UCSD-AML1 (cell line): ENCODE results near the gene SPIC.
A peak's percentile ranks its signal among the peaks of the same experiment; 100 is the strongest.
"Not testable (repeated sequence)": the region's sequence is repeated elsewhere in the genome, so short reads cannot be mapped to it uniquely, and the experiment has no call there.

Source experiments
- DNase-seq: peaks from one replicate; lab custom pipeline; 2025; ENCODE audit not compliant: unreplicated experiment; lab: John Stamatoyannopoulos, UW

SPIC gene

DNA sequence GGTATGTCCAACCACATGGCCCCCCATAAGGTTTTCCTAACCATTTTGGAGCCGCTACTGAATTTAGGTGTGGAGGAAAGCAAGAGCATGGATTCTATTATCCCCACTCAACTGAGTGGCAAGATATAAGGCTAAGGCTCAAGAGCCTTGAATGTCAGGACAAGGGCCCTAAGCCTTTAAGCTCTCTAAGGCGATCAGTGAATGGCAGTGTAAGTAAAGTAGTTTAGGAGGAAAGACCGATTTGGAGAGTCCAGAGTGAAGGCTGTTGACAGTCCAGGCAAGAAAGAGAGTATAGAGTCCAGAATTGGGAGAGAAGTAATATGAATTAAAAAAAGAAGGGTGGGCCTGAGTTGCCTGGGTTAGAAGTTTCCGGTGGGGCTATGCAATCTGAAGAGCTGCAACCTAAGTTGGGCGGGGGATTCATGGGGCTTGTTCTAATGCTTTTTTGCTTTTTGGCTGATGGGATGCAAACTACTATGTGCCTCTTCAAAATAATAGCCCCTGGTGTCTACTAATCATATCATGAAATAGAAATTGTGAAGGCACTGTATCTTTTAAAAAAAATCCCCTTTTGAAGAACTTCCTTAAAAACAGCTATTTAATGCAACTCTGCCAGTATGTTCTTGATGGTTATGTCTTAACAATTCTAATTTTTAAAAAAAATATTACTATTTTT, at the start of gene SPIC:
TSS of gene SPIC (plus strand) at position 626 of the 676 bp plus-strand sequence. CDS start 1,569 bp downstream, outside the sequence.
- no peak for DNase-seq

DNA sequence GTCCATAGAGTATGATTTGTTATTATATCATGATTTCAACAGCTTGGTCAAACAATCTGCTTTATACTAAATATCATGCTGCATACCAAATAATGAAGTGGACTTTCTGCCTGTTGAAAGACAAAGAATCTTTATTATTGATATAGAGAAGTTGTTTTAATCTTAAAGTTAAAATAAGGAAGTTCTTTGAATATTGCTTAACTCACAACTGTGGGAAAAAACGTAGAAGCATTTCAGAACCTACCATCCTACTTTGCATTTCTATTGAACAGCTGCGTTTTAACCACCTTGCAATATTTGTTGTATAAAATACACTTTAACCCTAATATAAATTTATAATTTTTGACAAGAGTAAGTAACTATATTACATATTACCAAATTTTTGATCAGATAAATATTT, 44.7 kb upstream of the SPIC start:
- no peak for DNase-seq

DNA sequence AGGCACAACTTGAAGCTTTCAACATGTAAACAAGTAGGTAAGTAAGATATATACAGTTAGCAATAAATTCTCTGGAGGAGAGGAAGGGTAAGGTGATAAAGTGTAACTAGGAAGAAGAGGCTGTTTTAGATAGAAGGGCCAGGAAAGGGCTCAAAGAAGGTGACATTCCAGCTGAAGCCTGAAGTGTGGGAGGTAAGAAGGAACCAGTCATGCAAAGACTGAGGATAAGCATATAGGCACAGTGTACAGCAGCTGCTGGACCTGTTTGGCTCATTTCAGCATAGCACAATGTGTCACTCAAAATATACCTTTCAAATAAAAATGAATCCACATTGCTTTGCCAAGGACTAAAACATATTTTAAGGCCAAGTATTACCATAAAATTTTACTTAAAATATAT, 39.0 kb upstream of the SPIC start:
- no peak for DNase-seq

DNA sequence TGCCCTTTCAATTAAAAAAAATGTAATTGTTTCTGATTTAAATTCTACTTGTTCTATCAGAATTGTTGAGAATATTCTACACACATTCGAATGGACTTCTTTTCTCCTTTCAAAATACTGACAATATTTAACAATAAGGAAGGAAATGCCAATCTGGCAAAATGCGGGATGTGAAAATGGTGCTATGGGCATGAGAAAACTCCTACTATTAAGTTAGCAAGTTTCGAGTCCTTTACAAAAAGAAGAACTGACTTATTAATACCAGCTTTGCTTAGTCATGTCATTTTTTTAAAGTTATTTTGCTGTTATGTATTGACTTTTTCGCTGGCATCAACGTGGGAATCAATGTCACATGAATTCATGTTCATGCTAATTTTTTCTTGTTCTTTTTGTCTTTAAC, 35.9 kb upstream of the SPIC start:
- DNase-seq: no peak

DNA sequence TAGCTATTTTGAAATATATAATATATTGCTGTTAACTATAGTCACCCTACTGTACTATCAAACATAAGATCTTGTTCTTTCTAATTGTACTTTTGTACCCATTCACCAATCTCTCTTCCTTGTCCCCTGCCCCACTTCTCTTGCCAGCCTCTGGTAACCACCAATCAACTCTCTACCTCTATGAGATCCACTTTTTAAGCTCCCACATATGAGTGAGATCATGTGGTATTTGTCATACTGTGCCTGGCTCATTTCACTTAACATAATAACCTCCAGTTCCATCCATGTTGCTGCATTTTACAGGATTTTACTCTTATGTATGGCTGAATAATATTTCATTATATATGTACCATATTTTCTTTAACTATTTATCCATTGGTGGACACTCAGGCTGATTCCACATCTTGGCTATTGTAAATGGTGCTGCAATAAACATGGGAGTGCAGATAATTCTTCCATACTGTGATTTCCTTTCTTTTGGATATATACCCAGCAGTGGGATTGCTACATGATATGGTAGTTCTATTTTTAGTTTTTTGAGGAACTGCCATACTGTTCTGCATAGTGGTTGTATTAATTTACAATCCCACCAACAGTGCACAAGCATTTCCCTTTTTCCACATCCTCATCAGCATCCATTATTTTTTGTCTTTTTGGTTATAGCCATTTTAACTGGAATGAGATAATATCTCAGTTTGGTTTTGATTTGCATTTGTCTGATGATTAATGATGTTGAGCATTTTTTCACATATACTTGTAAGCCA, 33.5 kb upstream of the SPIC start:
- DNase-seq: no peak

DNA sequence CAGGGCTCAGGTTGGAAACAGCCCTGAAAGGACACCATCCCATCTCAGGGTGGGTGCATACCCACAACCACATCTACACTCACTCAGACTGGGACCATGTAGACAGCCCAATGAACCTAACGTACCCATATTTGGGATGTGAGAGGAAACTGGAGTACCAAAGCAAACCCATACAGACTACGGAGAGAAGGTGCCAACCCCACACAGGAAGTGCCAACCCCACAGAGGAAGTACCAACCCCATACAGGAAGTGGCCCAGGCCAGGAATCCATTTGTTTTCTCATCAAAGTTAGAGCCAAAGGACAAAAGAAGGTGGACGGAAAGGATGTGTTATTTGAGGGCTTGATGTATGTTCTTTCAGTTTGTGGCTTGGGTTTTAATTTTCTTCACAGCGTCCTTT, 19.5 kb upstream of the SPIC start:
- peak; percentile 33 for DNase-seq

DNA sequence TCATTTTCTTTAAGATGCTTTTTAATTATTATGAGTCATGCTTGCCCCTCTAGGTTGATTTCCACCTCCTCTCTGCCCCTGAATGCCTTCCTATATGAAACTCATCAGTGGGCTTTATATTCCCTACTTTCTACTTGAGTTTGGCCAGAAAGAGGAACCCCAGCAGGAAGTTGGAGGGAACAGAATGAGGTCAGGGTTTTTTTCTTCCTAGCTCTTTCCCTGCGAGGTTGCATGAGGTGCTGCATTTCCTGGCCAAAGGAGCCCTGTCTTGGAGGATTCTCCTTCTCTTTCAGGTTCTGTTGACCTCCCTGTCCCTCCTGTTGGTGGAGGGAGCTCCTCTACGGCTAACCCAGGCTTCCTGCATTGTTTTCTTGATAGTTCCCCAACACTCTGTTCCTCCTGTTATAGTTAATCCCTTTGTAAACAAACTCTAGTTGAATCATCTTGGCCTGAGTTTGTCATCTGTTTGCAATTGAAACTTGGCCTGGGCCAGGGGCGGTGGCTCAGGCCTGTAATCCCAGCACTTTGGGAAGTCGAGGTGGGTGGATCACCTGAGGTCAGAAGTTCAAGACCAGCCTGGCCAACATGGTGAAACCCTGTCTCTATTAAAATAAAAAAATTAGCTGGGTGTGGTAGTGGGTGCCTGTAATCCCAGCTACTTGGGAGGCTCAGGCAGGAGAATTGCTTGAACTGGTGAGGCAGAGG, 15.3 kb upstream of the SPIC start:
- DNase-seq: peak; percentile 30

DNA sequence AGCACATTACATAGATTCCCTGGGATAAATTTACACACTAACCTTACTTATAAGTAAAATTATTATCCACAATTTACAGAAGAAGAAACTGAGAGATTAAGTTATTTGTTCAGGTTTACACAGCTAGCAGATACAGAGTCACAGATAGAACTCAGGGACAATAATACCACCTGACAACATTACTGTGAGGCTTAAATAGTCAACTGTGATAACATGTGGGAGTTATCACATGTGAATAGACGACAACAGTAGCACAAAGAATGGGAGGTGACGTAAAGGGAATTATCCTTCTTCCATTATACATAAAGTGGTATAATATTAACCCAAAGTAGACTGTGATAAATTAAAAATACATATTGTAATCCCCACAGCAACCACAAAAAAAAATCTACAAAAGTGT, 6.2 kb upstream of the SPIC start:
- no peak for DNase-seq

DNA sequence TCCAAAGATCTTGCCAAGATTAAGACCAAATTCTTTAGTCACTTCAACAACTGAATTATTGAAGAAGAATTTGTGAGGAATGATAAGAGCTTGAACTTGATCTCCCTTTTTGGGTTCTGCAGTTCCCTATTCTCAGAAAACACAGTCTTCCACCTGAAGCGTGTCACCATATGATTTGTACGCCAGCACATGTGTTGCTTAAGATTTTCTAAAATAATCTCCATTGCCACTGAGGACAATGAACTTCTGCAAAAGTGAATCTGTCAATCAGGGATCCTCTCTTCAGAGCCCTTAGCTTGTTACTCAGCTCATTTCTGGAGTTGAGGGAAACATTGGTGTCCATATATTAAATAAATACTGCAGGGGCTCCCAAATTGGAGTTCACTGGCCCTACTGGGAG, 4.2 kb upstream of the SPIC start:
- no peak for DNase-seq

DNA sequence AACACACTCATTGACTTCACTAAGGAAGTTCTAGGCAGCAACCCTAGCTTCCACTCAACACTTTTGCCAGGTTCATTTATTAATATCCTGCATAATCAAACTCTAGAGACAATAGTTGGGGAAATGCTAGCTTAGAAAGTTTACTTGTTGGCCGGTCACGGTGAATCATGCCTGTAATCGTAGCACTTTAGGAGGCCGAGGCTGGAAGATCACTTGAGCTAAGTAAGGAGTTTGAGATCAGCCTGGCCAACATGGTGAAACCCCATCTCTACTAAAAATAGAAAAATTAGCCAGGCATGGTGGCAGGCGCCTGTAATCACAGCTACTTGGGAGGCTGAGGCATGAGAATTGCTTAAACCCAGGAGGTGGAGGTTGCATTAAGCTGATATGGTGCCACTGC, 3.3 kb upstream of the SPIC start:
- DNase-seq: not testable (repeated sequence)

DNA sequence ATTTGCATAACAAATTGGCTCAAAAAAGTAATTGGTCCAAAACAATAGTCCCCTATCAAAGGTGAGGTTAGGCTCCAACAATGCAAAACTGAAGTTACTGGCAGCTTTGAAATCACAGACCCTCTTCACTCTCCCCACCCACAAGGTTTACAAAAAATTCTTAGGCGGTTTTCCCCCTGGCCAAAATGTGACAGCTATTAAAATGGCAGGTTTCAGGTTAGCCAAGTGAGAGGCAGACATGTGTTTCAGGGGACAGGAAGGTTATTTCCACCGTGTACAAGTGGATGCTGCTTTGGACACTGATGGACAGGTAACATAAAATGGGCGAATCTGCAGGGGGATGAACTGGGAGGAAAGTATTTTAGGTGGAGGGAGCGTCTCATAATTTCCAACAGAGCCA, 888 bp upstream of the SPIC start:
- no peak for DNase-seq

DNA sequence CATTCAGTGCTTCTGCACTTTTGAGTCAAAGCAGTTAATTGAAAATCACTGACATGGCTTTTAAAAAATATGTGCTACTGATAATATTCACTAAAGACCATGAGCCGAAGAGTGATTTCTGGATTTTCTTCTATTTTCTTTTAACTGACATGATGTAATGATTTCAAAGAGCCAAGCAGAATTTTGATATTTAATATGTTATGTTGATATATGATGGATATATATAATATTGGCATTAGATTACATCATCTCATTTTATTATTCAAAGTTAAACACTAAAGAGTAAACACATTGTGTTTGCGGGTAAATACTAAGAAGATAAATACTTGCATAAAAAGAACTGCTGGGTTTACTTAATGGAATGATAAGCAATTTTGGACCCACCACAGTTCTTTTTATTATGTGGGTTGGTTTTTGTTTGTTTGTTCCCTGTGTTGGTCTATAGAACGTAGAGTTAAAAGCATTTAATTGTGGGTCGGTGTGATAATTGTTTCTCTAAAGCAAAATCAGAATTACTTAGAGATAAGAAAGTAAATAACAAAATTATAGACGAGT, 692 bp downstream of the SPIC start:
- no peak for DNase-seq

DNA sequence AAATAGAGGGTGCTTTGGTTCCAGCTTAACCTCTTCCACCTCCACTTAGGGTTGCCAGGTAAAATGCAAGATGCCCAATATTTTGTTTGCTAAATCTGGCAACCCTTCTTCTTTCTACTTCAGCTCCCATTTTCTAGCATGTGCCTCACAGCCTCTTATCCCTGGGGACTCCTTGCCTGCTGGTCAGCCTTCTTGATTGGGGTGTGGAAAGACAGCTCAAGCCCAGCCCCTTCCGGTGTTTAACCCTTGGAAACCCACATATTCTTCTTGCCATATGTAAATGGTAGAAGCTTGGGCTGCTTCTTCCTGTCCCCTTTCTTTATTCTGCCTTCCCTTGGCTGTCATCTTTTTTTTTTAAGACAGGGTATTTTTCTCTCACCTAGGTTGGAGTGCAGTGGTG, 5.7 kb downstream of the SPIC start:
- no peak for DNase-seq

DNA sequence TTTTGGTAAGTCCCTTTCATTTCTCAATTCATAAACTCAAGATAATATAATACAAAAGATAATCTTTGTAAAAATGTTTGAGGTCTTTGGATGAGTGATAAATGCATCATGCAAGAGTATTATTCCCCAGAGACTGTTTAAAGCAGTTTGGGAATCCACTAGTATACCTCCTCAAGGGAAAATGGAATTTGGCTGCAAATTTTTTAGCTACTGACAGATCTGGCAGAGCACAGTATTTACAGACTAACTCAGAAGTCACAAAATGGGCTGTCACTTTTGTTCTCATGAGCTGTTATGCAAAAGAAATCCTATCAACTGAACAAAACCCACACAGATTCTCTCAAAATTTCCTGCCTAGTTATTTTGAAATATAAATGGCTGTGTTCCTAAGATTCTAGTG, 9.9 kb downstream of the SPIC start:
- DNase-seq: no peak

DNA sequence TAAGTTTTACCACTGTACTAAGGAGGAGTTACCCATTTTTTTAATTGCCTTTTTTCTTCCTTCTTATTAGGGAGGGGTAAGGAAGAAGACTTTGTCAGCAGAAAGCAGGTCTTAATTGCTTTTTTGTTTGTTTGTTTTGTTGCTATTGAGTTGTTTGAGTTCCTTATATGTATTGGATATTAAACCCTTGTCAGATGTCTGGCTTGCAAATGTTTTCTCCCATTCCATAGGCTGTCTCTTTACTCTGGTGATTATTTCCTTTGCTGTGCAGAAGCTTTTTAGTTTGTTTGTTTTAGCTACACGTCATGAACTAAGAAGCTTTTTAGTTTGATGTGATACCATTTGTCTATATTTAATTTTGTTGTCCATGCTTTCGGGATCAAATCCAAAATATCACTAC, 13.3 kb downstream of the SPIC start:
- no peak for DNase-seq

DNA sequence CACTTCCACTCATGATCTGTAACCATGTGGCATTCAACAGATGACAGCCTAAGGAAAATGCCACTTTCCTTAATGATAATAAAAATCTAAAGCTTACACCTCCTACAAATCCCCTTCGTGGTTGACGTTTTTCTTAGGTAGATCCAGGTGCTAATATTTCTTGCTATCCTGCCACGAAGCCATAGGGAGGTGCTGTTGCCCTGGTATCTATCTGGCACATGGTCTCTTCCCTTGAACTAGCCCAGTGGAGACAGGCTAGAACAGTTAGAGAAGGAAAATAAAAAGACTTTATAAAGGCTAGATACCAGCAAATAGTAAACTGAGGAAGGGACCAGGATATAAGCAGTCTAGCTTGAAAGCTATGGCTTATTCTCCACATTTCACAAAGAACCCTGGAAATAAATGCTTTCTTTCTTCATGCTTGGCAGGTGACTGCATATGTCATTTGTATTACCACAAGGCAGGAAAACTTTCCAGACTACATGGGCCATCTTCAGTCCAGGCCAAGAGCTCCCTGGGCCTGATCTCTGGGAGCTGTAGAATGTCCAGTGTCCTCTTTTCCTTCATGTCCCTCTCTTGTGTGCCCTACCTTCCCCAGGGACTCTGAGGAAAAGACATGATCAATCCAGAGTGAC, 15.3 kb downstream of the SPIC start:
- no peak for DNase-seq

DNA sequence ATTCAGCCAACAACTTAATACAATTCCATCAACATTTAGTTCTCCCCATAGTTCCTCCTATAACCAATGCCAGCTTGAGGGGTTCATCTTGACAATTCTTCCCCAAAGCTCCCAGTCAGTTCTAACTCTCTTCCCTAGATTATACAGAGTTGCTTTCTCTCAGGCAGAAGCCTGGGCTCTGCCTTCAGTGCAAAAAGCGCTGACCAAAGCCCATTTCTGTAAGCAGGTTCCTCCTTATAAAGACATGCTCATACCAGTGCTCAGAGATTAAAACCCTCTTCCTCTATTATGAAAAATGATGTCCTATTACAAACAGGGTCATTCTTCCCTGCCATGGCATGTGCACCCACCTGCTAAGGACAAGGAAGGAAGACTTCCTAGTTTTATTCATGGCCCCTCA, 16.2 kb downstream of the SPIC start:
- DNase-seq: no peak

DNA sequence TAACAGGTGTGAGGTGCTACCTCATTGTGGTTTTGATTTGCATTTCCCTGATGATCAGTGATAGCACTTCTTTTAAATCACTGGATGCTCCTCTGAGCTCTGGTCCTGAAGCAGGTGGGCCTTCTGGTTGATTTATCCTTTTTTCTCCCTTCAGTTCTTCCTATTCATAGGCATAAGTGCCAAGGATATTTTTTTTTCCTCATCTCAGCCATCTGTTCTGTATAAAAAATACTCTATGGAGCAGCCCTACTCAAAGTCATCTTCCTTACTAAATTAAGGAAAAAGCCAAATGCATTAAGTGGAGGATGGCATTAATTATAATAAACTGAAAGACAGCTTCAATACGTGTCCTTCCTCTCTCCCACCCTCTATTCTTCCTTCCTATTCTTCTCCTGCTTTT, 18.4 kb downstream of the SPIC start:
- DNase-seq: no peak

DNA sequence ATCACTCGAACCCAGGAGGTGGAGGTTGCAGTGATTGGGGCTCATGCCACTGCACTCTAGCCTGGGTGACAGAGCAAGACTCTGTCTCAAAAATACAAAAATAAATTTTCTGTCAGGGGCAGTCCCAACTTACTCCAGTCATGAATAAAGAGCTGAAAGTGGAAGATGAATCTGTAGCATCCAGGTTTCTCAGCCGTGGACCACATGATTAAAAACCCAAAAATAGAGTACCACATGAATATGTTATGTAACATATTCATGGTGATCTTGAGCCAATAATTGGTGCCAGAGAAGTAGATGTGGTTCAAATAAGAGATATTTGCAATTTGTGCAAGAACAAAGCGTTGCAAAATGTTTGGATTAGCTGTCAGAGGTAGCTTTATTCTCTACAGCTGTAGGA, 23.1 kb downstream of the SPIC start:
- DNase-seq: no peak

DNA sequence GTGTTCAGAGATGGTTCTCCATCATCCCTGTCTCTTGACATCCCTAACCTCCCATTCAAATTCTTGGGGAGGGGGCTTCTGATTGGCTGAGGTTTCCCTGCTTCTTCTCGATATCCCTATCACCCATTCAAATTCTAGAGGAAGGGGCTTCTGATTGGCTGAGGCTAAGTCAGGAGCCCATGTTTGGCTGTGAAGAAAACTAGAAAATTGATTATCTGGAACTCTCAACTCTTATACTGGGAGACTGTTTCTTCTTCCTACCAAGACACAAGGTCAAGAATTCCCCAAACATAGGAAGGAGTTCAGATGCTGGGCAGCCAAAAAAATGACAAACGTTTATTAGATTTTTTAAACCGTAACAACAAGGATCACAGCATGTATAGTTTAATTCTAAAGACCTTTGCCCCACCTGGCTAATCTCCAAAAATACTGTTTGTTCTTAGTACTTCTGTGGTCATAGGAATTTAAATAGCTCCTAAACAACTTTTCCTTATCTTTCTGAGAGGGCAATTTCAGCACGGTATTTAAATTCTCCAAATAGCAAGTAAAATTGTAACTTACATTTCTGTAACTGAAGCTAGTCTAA, 26.4 kb downstream of the SPIC start:
- no peak for DNase-seq

DNA sequence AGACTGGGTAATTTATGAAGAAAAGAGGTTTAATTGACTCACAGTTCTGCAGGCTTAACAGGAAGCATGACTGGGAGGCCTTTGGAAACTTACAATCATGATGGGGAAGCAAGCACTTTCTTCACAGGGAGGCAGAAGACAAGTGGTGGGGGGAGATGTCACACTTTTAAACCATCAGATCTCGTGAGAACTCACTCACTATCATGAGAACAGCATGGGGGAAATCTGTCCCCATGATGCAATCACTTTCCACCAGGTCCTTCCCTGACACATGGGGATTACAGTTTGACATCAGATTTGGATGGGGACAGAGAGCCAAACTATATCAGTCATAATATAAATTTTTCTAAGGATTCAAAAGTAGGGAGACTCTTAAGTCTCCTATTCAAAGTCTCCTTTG, 46.0 kb downstream of the SPIC start:
- DNase-seq: no peak
